Subcutaneous abdominal adipose tissue (tissue), 5 donors: ENCODE data around the gene RHOU.

Experiments
- H3K27ac ChIP-seq: one replicate; pipeline ENCODE4 v1.7.0; 2013; ENCODE audit warnings: low read depth, mild to moderate bottlenecking, inconsistent platforms, low read length, moderate library complexity
- H3K27me3 ChIP-seq, 5 donors: one replicate each; pipeline ENCODE4 v1.7.0; 2013; ENCODE audit warnings: low read length in 5 of 5, inconsistent platforms in 1 of 5; ENCODE audit not compliant: control insufficient read depth in 5 of 5, insufficient read depth in 4 of 5
- H3K36me3 ChIP-seq, 5 donors: one replicate each; pipeline ENCODE4 v1.7.0; 2013; ENCODE audit warnings: low read length in 5 of 5; ENCODE audit not compliant: control insufficient read depth in 5 of 5, insufficient read depth in 5 of 5
- H3K4me1 ChIP-seq, 5 donors: one replicate each; pipeline ENCODE4 v1.7.0; 2013; ENCODE audit warnings: low read length in 5 of 5, mild to moderate bottlenecking in 3 of 5, moderate library complexity in 1 of 5; ENCODE audit not compliant: control insufficient read depth in 5 of 5, insufficient read depth in 5 of 5
- H3K4me3 ChIP-seq, 5 donors: one replicate each; pipeline ENCODE4 v1.7.0; 2013; ENCODE audit warnings: low read length in 5 of 5, low read depth in 1 of 5
- H3K9ac ChIP-seq, 5 donors: one replicate each; pipeline ENCODE4 v1.7.0; 2013; ENCODE audit warnings: low read length in 5 of 5, mild to moderate bottlenecking in 4 of 5, moderate library complexity in 3 of 5
- H3K9me3 ChIP-seq, 5 donors: one replicate each; pipeline ENCODE4 v1.7.0; 2013; ENCODE audit warnings: low read length in 5 of 5; ENCODE audit not compliant: control insufficient read depth in 5 of 5
- donor health status: healthy.
- donor health status: healthy.
- donor health status: healthy.
- donor health status: healthy.
- donor health status: healthy.

The RHOU gene

GRCh38 chr1:228745497-228745896 lies 10.2 kb downstream of the RHOU start:
- Histone ChIP-seq H3K9me3 (no peaks in the 10 kb centered on the region), H3K9ac (no peak overlapping the region), H3K4me3 (no peak overlapping the region), H3K27me3 (no peaks in the 10 kb centered on the region), H3K27ac (no peak overlapping the region), H3K36me3 (peaks cover 17 to 46% (median 32%) of the 10 kb centered on the region in 5 donors), H3K4me1 (peaks cover 0 to 9% (median 8%) of the 10 kb centered on the region in 5 donors)

- Histone ChIP-seq H3K9ac (no peak overlapping the region), H3K36me3 (peaks cover 17 to 43% (median 31%) of the 10 kb centered on the region in 5 donors), H3K4me3 (no peak overlapping the region), H3K27ac (no peak overlapping the region), H3K4me1 (no peaks in the 10 kb centered on the region), H3K9me3 (no peaks in the 10 kb centered on the region), H3K27me3 (no peaks in the 10 kb centered on the region)
Observed at GRCh38 chr1:228747301-228747935, 12.1 kb downstream of the RHOU start.

- Histone ChIP-seq H3K27me3 (no peaks in the 10 kb centered on the region), H3K27ac (no peak overlapping the region), H3K4me3 (no peak overlapping the region), H3K4me1 (no peaks in the 10 kb centered on the region), H3K9ac (no peak overlapping the region), H3K9me3 (no peaks in the 10 kb centered on the region), H3K36me3 (peaks cover 17 to 38% (median 25%) of the 10 kb centered on the region in 5 donors)
Observed at GRCh38 chr1:228748029-228748428, 12.8 kb downstream of the RHOU start.

GRCh38 chr1:228748431-228748830 lies 13.2 kb downstream of the RHOU start:
- no peak overlapping the region for H3K27ac ChIP-seq
- peaks cover 17 to 34% (median 21%) of the 10 kb centered on the region in 5 donors for H3K36me3 ChIP-seq
- no peaks in the 10 kb centered on the region for H3K27me3 ChIP-seq
- H3K9ac ChIP-seq: no peak overlapping the region
- H3K4me1 ChIP-seq: peaks cover 0 to under 1% (median 0%) of the 10 kb centered on the region in 5 donors
- no peaks in the 10 kb centered on the region for H3K9me3 ChIP-seq
- no peak overlapping the region for H3K4me3 ChIP-seq

- Histone ChIP-seq H3K9me3 (no peaks in the 10 kb centered on the region), H3K9ac (no peak overlapping the region), H3K27me3 (peaks cover 0 to 4% (median 0%) of the 10 kb centered on the region in 5 donors), H3K4me3 (no peak overlapping the region), H3K36me3 (peaks cover 5 to 21% (median 8%) of the 10 kb centered on the region in 5 donors), H3K4me1 (peaks cover 0 to 12% (median 8%) of the 10 kb centered on the region in 5 donors), H3K27ac (no peak overlapping the region)
Observed at GRCh38 chr1:228749765-228750164, 14.5 kb downstream of the RHOU start.

- Histone ChIP-seq H3K27me3 (peaks cover 4 to 13% (median 5%) of the 10 kb centered on the region in 5 donors), H3K4me1 (peaks cover 0 to 12% (median 8%) of the 10 kb centered on the region in 5 donors), H3K9me3 (no peaks in the 10 kb centered on the region), H3K27ac (no peak overlapping the region), H3K4me3 (no peak overlapping the region), H3K9ac (no peak overlapping the region), H3K36me3 (peaks cover 0 to 12% (median 5%) of the 10 kb centered on the region in 5 donors)
Observed at GRCh38 chr1:228750915-228751314, 15.6 kb downstream of the RHOU start.

- Histone ChIP-seq H3K9ac (no peak overlapping the region), H3K36me3 (peaks cover 0 to 7% (median 3%) of the 10 kb centered on the region in 5 donors), H3K27ac (no peak overlapping the region), H3K4me1 (peaks cover 0 to 12% (median 8%) of the 10 kb centered on the region in 5 donors), H3K27me3 (peaks cover 4 to 13% (median 5%) of the 10 kb centered on the region in 5 donors), H3K9me3 (no peaks in the 10 kb centered on the region), H3K4me3 (no peak overlapping the region)
Observed at GRCh38 chr1:228751360-228752098, 16.2 kb downstream of the RHOU start.

- Histone ChIP-seq H3K9ac (no peak overlapping the region), H3K4me3 (no peak overlapping the region), H3K9me3 (no peaks in the 10 kb centered on the region), H3K4me1 (peaks cover 0 to 12% (median 8%) of the 10 kb centered on the region in 5 donors), H3K27me3 (peaks cover 4 to 13% (median 5%) of the 10 kb centered on the region in 5 donors), H3K27ac (no peak overlapping the region), H3K36me3 (no peaks in the 10 kb centered on the region)
Observed at GRCh38 chr1:228752258-228752657, 17.0 kb downstream of the RHOU start.

- Histone ChIP-seq H3K9ac (no peak overlapping the region), H3K27me3 (peaks cover 4 to 13% (median 5%) of the 10 kb centered on the region in 5 donors), H3K4me3 (no peak overlapping the region), H3K4me1 (peaks cover 0 to 12% (median 8%) of the 10 kb centered on the region in 5 donors), H3K36me3 (no peaks in the 10 kb centered on the region), H3K27ac (no peak overlapping the region), H3K9me3 (no peaks in the 10 kb centered on the region)
Observed at GRCh38 chr1:228752675-228753265, 17.5 kb downstream of the RHOU start.

- no peaks in the 10 kb centered on the region for H3K9me3 ChIP-seq
- H3K27me3 ChIP-seq: peaks cover 4 to 13% (median 5%) of the 10 kb centered on the region in 5 donors
- no peak overlapping the region for H3K9ac ChIP-seq
- no peak overlapping the region for H3K27ac ChIP-seq
- no peak overlapping the region for H3K4me3 ChIP-seq
- no peaks in the 10 kb centered on the region for H3K36me3 ChIP-seq
- H3K4me1 ChIP-seq: peaks cover 0 to 16% (median 8%) of the 10 kb centered on the region in 5 donors
Observed at GRCh38 chr1:228753287-228753686, 18.0 kb downstream of the RHOU start.
